ENCODE results near the gene CALHM3.

Gene CALHM3

GRCh38 chr10:103474077-103474476 lies 5.0 kb downstream of the CALHM3 start:
- DNase-seq (ENCODE audit: low spot score) = no peak

- peak; percentile 35 for DNase-seq (ENCODE audit: low spot score)
Observed at GRCh38 chr10:103473261-103473671, 5.8 kb downstream of the CALHM3 start.

DNA sequence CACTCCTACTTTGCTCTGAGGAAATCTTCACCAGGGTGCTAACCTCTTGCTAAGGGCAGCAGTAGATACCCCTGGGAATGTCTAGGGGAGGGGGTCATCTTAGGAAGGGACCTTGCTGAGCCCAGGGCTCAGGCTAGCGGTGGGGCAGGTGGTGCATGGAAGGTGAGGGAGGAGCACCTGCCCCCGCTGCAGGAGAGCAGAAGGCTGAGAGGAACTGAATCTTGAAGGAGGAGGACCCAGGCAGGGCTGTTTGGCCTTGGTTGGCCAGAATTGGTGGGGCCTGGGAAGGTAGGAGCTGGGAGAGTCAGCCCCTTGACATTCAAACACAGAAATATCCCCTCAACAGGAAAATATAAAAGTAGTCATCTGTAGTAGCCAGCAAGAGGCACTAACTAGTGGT lies 7.0 kb downstream of the CALHM3 start:
- DNase-seq (ENCODE audit: low spot score) = no peak

- no peak for DNase-seq (ENCODE audit: low spot score)
Observed at GRCh38 chr10:103470761-103471653, 8.0 kb downstream of the CALHM3 start.

- DNase-seq (ENCODE audit: low spot score) = no peak
Observed at GRCh38 chr10:103469201-103469600, 9.8 kb downstream of the CALHM3 start.

DNA sequence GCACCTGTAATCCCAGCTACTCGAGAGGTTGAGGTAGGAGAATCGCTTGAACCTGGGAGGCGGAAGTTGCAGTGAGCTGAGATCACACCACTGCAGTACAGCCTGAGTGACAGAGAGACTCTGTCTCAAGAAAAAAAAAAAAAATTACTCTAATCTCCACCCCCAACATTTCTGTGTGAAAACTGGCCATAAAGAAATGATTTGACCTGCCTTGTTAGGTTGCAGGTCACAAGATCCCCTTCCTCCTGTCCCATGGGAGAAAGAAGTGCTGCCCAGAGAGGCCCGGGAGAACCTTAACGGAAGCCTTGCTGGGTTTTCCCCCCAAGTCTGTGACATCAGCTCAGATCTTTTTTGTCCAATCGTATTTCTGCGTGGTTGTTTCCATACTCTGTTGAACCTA lies 11.6 kb downstream of the CALHM3 start:
- no peak for DNase-seq (ENCODE audit: low spot score)

DNA sequence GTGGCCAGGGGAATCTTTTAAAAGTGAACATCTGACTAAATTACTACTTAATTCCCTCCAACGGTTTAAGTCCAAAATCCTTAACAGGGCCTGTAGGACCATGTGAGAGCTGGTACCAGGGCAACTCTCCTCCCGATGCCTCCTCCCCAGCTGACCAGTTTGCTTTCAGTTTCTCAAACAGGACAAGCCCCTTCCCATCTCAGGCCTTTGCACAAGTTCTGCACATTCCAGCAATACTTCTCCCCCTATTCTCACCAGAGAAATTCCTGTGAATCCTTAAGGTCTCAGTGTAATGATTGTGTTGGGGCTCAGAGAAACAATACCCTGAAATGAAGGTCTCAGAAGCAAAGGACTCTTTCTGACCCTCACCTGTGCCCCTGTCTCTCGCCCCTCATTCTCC lies 12.3 kb downstream of the CALHM3 start:
- DNase-seq (ENCODE audit: low spot score) = no peak

GRCh38 chr10:103465411-103466179 lies 13.4 kb downstream of the CALHM3 start:
- no peak for DNase-seq (ENCODE audit: low spot score)

GRCh38 chr10:103463499-103463898 lies 15.5 kb downstream of the CALHM3 start:
- DNase-seq (ENCODE audit: low spot score) = peak; percentile 62

DNA sequence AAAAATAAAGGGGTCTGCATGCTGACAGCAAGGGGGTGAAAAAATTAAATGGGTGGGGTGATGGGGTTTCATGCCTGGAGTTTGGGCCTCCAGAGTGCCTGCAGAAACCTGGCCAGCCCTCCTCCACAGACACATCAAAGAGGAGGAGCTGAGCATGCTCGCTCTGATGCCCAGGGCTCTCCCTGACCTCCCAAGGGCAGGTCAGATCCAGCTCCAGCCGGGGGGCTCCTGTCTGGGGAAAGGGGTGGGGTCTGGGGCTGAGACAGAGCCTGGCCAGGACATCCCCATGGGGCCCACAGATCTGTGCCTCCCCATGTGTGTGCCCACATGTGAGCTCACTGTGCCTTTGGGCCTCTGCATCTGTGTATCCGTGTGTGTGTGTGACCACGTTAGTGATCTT lies 19.4 kb downstream of the CALHM3 start:
- DNase-seq (ENCODE audit: low spot score) = no peak

GRCh38 chr10:103458720-103459119 lies 20.3 kb downstream of the CALHM3 start, which contains the start of gene CALHM1:
CALHM1 (minus strand) TSS chr10:103458900; CDS start chr10:103458751, 149 bp downstream.
- DNase-seq (ENCODE audit: low spot score) = no peak

- DNase-seq (ENCODE audit: low spot score) = no peak
Observed at GRCh38 chr10:103457896-103458583, 21.0 kb downstream of the CALHM3 start.

DNA sequence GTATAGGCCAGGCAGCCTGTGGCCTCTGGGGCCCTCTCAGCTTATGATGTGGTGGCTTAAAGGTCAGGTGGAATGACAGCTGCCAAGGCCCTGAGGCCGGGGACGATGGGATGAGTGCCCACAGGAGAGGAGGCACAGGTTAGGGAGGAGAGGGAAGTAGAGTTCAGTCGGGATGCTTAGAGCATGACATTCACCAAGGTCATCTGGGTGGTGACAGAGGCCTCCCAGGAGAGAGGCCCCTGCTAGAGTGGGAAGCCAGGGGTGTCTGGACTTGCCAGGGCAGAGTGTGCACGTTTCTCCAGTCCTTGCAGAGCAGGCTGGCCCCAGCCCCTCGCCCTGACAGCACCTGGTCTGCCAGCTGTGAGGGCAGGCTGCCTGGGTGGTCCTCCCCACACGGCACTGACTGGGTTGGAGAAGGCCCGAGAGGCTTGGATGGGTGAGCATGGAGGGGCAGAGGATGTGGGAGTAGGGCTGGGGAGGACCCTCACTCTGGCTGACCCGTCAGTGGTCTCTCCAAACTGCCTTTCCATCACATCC lies 21.8 kb downstream of the CALHM3 start:
- no peak for DNase-seq (ENCODE audit: low spot score)

DNA sequence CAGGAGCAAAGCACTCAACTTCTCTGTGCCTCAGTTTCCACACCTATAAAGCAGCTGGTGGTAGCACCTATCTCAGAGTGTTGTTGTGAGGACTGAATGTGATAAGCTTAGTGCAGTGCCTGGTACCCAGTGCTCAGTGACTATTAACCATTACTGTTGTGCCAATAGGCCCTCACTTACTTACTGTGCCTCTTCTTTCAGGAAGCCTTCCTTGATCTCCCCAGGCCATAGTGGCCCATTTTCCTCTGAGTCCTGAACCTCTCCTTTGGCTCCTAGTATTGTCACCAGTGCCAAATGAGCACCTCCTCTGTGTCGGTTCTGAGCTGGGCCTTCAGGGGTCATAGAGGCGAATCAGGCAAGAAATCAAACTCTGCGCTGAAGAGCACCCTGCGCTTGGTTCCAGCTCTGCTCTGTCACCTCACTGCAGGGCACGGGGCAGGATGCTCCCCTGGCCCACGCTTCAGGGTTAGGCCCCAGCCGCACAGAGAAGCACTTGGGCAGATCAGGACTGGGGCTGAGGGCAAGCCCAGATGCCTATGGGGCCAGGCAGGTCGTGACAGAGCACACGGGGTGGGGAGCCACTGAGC lies 22.9 kb downstream of the CALHM3 start:
- no peak for DNase-seq (ENCODE audit: low spot score)

- no peak for DNase-seq (ENCODE audit: low spot score)
Observed at GRCh38 chr10:103455235-103455634, 23.8 kb downstream of the CALHM3 start.

DNA sequence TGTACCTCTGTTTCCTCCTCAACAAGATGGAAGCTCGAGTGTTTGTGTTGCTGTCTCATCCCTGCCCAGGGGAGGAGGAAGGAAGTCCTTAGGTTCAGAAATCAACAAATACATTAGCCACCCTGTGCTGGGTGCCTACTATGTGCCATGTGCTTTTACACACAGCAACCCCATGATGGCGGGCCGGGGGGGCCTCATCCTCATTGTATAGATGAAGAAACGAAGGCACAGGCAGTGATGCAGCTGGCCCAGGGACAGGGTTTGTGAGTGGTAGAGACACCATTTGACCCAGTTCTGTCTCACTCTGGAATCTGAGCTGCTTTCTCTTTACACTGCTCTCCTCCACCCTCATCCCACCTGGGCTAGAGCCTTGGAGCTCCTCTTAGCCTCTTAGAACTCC lies 25.0 kb downstream of the CALHM3 start:
- DNase-seq (ENCODE audit: low spot score) = no peak

DNA sequence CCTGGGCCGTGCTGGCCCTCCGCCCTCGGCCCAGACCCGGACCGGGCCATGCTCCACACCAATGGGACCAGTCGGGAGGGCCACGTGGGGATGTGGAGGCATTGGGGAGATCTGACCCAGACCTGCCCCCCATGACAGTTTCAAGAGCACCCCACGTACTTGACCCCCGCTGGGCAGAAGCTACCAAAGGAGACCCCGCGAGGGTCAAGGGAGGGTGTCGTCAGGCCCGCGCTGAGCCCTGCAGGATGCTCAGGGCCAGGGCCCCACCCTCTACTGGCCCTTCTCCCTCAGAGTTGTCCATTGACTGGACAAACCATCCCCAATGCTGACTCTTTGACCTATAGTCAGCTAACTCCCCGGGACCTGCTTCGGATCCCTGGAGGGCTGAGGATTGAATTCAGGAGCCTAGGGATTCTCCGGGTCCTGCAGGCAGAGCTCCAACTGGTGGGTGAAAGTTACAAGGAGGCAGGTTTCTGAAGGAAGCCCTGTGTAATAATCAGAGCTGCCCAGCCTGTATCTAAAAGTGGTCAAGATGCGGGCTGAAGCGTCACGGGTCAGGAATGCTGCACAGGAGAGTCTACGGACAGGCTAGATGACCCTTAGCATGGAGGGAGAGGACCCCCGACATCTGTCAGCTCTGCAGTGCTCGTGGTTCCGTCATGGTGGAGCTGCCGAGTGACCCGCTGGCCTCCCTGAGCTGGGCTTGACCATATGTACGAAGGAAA lies 26.4 kb downstream of the CALHM3 start:
- no peak for DNase-seq (ENCODE audit: low spot score)

- DNase-seq (ENCODE audit: low spot score) = peak; percentile 17
Observed at GRCh38 chr10:103451831-103452505, 27.1 kb downstream of the CALHM3 start, which contains the start of gene CALHM2. CALHM2 (minus strand) TSS chr10:103452370; CDS start chr10:103449941, 2,429 bp downstream.

- peak; percentile 13 for DNase-seq (ENCODE audit: low spot score)
Observed at GRCh38 chr10:103451091-103451813, 27.8 kb downstream of the CALHM3 start.
